GM19025 (cell line): ENCODE measurements around the gene TSTD1.
"Not testable (repeated sequence)": the region's sequence is repeated elsewhere in the genome, so short reads cannot be mapped to it uniquely, and the experiment has no call there.

ENCODE experiments used
- ATAC-seq: cut with Tn5 transposase; IDR thresholded peaks from one replicate; pipeline ENCODE4 v1.9.1; 2021; ENCODE audit warnings: mild to moderate bottlenecking, low read depth, moderate library complexity; ENCODE audit not compliant: unreplicated experiment

TSTD1 gene

GRCh38 chr1:161013131-161013487 lies 25.7 kb downstream of the TSTD1 start:
- ATAC-seq = no peak

DNA sequence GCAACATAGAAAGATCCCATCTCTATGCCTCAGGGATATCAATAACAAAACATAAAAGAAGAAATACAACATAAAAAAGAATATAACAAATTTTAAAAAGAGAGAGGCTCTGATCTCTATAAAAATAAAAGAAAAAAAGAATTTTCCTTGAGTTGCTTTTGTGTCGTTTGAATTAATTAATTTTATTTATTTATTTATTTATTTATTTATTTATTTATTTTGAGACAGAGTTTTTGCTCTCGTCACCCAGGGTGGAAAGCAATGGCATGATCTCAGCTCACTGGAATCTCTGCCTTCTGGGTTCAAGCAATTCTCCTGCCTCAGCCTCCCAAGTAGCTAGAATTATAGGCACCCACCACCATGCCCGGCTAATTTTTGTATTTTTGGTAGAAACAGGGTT lies 26.3 kb downstream of the TSTD1 start:
- ATAC-seq = no peak

- no peak for ATAC-seq
Measured at GRCh38 chr1:161009602-161010211, 29.1 kb downstream of the TSTD1 start.

GRCh38 chr1:161008869-161009510 lies 29.8 kb downstream of the TSTD1 start:
- no peak for ATAC-seq

DNA sequence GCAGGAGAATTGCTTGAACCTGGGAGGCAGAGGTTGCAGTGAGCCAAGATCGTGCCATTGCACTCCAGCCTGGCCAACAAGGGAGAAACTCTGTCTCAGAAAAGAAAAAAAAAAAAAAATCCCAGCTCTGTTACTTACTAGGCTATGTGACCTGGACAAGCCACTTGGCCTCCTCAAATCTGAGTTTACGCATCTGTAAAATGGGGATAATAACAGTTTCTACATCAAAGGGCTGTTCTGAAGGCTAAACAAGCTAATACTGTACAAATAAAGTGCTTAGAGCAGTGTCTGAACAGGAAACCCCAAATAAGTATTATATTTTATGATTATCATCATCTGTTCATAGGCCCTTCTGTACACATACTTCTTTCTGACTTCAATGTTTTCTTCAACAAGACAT lies 31.4 kb downstream of the TSTD1 start:
- ATAC-seq = no peak

DNA sequence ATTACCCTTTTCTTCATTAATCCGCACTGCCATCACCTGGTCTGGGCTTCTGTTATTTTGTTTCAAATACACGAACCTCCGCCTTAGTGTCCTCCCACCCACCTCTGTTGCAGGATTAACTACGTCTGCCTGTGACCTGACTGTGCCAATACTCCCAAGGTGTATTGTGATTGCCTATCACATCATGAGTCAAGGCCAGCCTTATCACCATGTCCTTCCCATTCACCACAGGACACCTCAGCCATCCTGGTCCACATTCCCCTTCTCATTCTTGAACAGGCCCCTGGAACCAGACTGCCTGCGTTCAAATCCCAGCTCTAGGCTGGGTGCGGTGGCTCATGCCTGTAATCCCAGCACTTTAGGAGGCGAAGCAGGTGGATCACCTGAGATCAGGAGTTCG lies 32.2 kb downstream of the TSTD1 start:
- no peak for ATAC-seq

- no peak for ATAC-seq
Measured at GRCh38 chr1:161001525-161001924, 37.2 kb downstream of the TSTD1 start.

GRCh38 chr1:161000736-161001480 lies 37.9 kb downstream of the TSTD1 start:
- no peak for ATAC-seq

- no peak for ATAC-seq
Measured at GRCh38 chr1:160999376-160999775, 39.4 kb downstream of the TSTD1 start.

DNA sequence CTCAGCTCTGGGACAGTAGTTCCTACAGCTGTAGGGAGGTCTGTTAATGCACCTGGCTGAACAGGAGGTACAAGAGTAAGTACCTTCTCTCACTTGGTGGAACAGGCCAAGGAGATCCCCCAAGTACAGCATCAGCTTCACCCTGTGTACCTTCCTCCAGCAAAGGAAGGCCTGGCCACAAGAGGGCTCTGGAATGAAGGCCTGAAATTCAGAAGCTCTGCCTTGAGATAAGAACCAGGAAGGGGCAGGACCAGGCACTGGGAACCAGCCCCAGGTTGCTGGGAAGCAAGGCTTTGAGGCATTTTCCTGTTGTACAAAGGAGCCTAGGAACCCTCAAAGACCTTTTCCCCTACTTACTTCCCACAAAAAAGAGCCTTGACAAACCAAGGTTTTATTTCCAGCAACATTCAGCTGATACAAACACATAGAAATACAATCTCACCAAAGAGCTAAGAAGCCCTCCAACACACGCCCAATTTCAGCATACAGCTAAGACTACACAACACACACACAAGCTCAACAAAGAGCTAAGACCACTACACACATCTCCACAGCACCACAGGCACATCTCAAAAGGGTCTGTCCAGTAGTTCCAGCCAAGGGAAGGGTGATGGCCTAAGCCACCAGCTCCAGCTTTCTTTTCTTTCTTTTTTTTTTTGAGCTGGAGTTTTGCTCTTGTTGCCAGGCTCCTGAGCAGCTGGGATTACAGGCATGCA lies 41.3 kb downstream of the TSTD1 start:
- ATAC-seq = peak; percentile 51

GRCh38 chr1:160996178-160996577 lies 42.6 kb downstream of the TSTD1 start:
- no peak for ATAC-seq

DNA sequence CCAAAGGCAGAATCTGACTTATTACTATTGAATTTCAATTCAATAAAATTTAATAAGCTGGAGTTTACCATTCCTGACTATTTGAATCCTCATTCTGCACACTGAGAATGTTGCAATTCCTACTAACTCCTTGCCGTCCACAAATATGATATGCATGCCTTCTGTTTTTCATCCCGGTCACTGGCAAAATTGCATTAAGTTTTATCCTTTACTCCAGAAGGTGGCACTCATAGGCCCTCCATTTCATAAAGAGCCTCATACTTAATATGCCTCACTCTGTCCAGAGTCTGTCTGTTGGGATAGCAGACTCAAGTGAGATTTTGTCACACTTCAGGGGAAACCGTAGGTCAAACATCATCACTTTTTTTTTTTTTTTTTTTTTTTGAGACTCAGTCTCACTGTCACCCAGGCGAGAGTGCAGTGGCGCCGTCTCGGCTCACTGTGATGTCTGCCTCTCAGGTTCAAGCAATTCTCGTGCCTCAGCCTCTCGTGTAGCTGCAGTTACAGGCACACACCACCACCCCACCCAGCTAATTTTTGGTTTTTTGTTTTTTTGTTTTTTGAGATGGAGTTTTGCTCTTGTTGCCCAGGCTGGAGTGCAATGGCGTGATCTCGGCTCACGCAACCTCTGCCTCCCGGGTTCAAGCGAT lies 45.1 kb downstream of the TSTD1 start:
- ATAC-seq = no peak

GRCh38 chr1:160992036-160992435 lies 46.7 kb downstream of the TSTD1 start:
- ATAC-seq = not testable (repeated sequence)
